Transverse colon (tissue), 4 donors: Measurements from ENCODE around the gene AOX1. TPM values are rescaled to one million over a fixed set of nuclear protein-coding genes. Genes with fewer than 3 reads are reported as not detected.
"Not testable (repeated sequence)": the region's sequence is repeated elsewhere in the genome, so short reads cannot be mapped to it uniquely, and the experiment has no call there.

ENCODE experiments used
- DNase-seq: peaks from one replicate; pipeline ENCODE4 v3.0.0-alpha.2; 2019
- H3K27ac ChIP-seq, 4 donors: fragments of 200-600 bp; sonication (generic); 2 replicates each; pipeline ENCODE4 v1.5.1; 2016 to 2018; ENCODE audit warnings: inconsistent platforms in 4 of 4
- H3K27me3 ChIP-seq: fragments of 200-600 bp; sonication (generic); 2 replicates; pipeline ENCODE4 v1.5.1; 2017; ENCODE audit warnings: inconsistent platforms
- H3K36me3 ChIP-seq, 4 donors: fragments of 200-600 bp; sonication (generic); 2 replicates each; pipeline ENCODE4 v1.5.1; 2017 to 2019; ENCODE audit warnings: inconsistent platforms in 4 of 4
- H3K4me1 ChIP-seq, 4 donors: fragments of 200-600 bp; sonication (generic); 2 replicates each; pipeline ENCODE4 v1.5.1; 2017 to 2020; ENCODE audit warnings: inconsistent platforms in 4 of 4
- H3K4me3 ChIP-seq, 4 donors: fragments of 200-600 bp; sonication (generic); 1 replicate in 1 of 4; 2 replicates in 3 of 4; pipeline versions ENCODE4 v1.5.1 to v1.6.1; 2017 to 2019; ENCODE audit warnings: inconsistent platforms in 4 of 4
- H3K9me3 ChIP-seq, 2 donors: fragments of 200-600 bp; sonication (generic); 2 replicates each; pipeline ENCODE4 v1.5.1; 2017 to 2019; ENCODE audit warnings: inconsistent platforms in 2 of 2
- EP300 ChIP-seq: sonication (generic); formaldehyde crosslinking; IDR thresholded peaks from one replicate; pipeline ENCODE4 v1.6.1; 2017; ENCODE audit warnings: antibody characterized with exemption, low read depth
- POLR2A ChIP-seq: fragments of 450-650 bp; IDR thresholded peaks from one replicate; pipeline ENCODE4 v1.6.1; 2016; ENCODE audit warnings: antibody characterized with exemption, mild to moderate bottlenecking, moderate library complexity
- POLR2AphosphoS5 ChIP-seq, 3 donors: sonication (generic); formaldehyde crosslinking; IDR thresholded peaks; one replicate each; pipeline ENCODE4 v1.6.1; 2016; ENCODE audit warnings: antibody characterized with exemption in 3 of 3
- WGBS, 2 donors: methylation state at CpG; one replicate each; pipeline ENCODE4 v1.1.5; 2018; ENCODE audit warnings: low coverage in 1 of 2; 5-methylcytosine and 5-hydroxymethylcytosine counted together
- in situ Hi-C, 4 donors: fragments of 200-750 bp; cut with MboI; loops; one replicate each; pipeline versions ENCODE4 v1.15.0 to v1.15.1; 2017; ENCODE audit warnings: low sequenced_read_pairs in 3 of 4, low pct_ligation_motif_present in 1 of 4, low pct_unique_long_range_greater_than_20kb in 1 of 4
- intact Hi-C: fragments of 100-400 bp; cut with DNase I; formaldehyde crosslinking; loops from one replicate; pipeline ENCODE4 v1.15.1; 2023; ENCODE audit warnings: low total_unique reads
- total RNA-seq, 4 donors: library from RNA; depleted of rRNA; stranded (reverse); fragments of >200 nt; gene quantifications; one replicate each; pipeline ENCODE4 v1.1.0, GENCODE V29; 2016
- TF ChIP-seq, protein P1 (sequence below), 5 experiments: fragments of 200-600 bp in 3 of 5; fragments of 450-650 bp in 2 of 5; sonication (generic) in 3 of 5; IDR thresholded peaks; 1 replicate in 2 of 5; 2 replicates in 3 of 5; pipeline ENCODE4 v1.5.1; 2016 to 2017; ENCODE audit warnings: antibody characterized with exemption in 5 of 5, inconsistent platforms in 3 of 5, mild to moderate bottlenecking in 2 of 5, moderate library complexity in 1 of 5

Gene AOX1
- total RNA-seq: 10 to 100 TPM; 12.0 to 28.1 (median 19.0) TPM

DNA sequence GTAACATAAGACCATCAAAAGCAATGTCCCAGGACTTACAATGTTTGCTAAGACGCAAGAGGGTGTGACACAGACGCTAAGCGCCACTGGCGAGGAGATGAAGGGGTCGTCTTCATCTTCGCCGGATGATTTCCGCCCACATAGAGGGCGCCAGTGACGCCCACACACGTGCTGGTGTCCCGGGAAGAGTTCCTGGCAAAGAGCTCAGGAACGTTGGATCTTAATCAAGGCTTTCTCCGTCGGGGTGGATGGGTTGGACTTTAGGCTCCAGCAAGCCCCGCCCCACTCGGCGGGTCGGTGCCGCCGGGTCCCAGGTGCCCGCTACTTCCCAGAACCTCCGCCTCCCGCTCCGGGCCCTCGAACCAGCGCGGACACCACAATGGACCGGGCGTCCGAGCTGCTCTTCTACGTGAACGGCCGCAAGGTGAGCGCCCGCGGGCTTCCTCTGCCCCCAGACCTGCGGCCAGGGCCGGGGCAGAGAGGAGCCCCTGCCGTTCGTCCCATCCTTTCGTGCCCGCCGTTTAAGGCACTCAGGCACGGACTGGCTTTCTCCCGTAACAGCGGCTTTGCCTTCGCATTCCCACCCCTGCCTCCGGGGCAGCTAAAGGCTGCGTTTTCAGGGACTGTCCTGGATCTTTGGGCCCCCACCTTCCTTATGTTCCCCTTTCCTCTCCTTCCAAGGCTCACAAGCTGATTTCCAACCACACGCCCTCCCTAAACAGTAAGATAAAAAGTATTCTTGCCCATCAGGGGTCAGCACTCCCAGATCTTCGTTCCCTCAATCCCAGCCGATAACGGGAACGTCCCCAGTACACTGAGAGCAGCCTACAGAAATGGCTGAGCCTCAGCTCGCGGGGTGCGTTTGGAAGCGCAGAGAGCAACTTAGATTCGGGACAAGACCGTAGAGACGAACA lies at the start of gene AOX1:
TSS of gene AOX1 (plus strand) at position 285 of the 914 bp plus-strand sequence. CDS start at position 380, 95 bp downstream.
- Histone ChIP-seq H3K27me3 (no peaks in the 10 kb centered on the region), H3K27ac (peak within 1 kb of the TSS; percentile 55 to 70 (median 63)), H3K9me3 (no peaks in the 10 kb centered on the region), H3K4me1 (peaks cover 0 to 12% (median 10%) of the 10 kb centered on the region in 4 donors), H3K4me3 (peak within 1 kb of the TSS; percentile 18 to 71 (median 42)), H3K36me3 (no peaks in the 10 kb centered on the region)
- TF ChIP-seq, protein P1, sequence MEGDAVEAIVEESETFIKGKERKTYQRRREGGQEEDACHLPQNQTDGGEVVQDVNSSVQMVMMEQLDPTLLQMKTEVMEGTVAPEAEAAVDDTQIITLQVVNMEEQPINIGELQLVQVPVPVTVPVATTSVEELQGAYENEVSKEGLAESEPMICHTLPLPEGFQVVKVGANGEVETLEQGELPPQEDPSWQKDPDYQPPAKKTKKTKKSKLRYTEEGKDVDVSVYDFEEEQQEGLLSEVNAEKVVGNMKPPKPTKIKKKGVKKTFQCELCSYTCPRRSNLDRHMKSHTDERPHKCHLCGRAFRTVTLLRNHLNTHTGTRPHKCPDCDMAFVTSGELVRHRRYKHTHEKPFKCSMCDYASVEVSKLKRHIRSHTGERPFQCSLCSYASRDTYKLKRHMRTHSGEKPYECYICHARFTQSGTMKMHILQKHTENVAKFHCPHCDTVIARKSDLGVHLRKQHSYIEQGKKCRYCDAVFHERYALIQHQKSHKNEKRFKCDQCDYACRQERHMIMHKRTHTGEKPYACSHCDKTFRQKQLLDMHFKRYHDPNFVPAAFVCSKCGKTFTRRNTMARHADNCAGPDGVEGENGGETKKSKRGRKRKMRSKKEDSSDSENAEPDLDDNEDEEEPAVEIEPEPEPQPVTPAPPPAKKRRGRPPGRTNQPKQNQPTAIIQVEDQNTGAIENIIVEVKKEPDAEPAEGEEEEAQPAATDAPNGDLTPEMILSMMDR (IDR thresholded peaks at IDR 0.05): no peak
- TF ChIP-seq POLR2AphosphoS5 (IDR thresholded peaks at IDR 0.05): peak in 2 of 3 donors; percentile 3 to 18
- intact Hi-C loops (loop anchor here (10.0 kb wide), 1 partner anchor 119 kb away; no protein-coding TSS in a partner anchor), in situ Hi-C loops (loop anchor here in 1 of 4 donors (10.0 kb wide), 1 partner anchor 119 kb away; no protein-coding TSS in a partner anchor)
- 29 to 44% methylated on average over 13 to 58 of the region's 62 CpGs for WGBS, 2 donors
- DNase-seq: peak; percentile 47

DNA sequence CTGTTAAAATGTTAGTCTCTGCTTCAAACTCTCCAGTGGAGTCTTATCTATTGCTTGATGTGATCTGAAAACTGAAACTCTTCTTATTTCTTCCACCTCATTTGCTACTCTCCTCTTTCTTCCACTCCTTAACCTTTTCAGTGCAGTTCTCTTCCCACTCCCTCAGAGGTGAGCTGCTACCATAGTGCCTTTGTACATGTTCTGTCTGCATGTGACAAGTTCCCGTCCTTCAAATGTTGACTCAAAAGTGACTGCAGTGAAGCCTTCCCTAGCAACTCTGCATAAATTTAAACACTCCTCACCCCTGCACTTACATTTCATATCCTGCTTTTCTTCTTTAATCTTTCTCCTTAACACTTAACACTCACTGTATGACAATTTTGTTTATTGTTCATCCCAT lies 47.7 kb upstream of the AOX1 start:
- WGBS, 2 donors: 97 to 100% methylated on average over 1 of the region's 1 CpG
- peaks cover 0 to 6% of the 10 kb centered on the region in 2 donors for H3K9me3 ChIP-seq
- H3K27me3 ChIP-seq: no peaks in the 10 kb centered on the region
- intact Hi-C loops (no loop called here), in situ Hi-C loops (no loop called here)
- no peak overlapping the region for H3K4me3 ChIP-seq
- H3K36me3 ChIP-seq: no peaks in the 10 kb centered on the region
- H3K4me1 ChIP-seq: no peaks in the 10 kb centered on the region
- no peak overlapping the region for H3K27ac ChIP-seq
- no peak for DNase-seq
- TF ChIP-seq POLR2A (no peak), POLR2AphosphoS5 (IDR thresholded peaks at IDR 0.05) (no peak), EP300 (no peak)
- TF ChIP-seq, protein P1 (IDR thresholded peaks at IDR 0.05): no peak

DNA sequence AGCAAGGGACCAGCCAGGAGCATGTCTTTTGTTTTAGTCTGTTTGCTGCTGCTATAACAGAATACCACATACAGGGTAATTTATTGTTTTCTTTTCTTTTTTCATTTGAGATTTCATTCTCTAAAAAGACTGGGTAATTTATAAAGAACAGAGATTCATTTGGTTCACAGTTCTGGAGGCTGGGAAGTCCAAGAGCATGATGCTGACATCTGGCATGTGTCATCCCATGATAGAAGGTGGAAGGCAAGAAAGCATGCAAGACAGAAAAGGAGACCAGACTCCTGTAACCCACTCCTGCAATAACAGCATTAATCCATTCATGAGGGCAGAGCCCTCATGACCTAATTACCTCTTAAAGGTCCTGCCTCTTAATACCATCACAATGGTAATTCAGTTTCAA lies 45.0 kb upstream of the AOX1 start:
- Histone ChIP-seq H3K36me3 (no peaks in the 10 kb centered on the region), H3K27ac (no peak overlapping the region), H3K4me3 (no peak overlapping the region), H3K9me3 (peaks cover 0 to 6% of the 10 kb centered on the region in 2 donors), H3K27me3 (no peaks in the 10 kb centered on the region), H3K4me1 (no peaks in the 10 kb centered on the region)
- no peak for DNase-seq
- TF ChIP-seq, protein P1 (IDR thresholded peaks at IDR 0.05): no peak
- TF ChIP-seq POLR2A (no peak), EP300 (no peak), POLR2AphosphoS5 (IDR thresholded peaks at IDR 0.05) (no peak)
- in situ Hi-C loops: no loop called here
- intact Hi-C loops: no loop called here

DNA sequence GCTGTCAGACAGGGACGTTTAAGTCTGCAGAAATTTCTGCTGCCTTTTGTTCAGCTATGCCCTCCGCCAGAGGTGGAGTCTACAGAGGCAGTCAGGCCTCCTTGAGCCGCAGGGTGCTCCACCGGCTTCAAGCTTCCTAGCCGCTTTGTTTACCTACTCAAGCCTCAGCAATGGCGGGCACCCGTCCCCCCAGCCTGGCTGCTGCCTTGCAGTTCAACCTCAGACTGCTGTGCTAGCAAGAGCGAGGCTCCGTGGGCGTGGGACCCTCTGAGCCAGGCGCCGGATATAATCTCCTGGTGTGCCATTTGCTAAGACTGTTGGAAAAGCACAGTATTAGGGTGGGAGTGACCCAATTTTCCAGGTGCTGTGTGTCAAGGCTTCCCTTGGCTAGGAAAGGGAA lies 19.2 kb upstream of the AOX1 start:
- H3K36me3 ChIP-seq, H3K9me3 ChIP-seq, DNase-seq, H3K4me1 ChIP-seq, H3K27me3 ChIP-seq, in situ Hi-C loops, intact Hi-C loops, H3K27ac ChIP-seq, H3K4me3 ChIP-seq: not testable (repeated sequence)
- WGBS, 2 donors: 100% methylated on average over 8 of the region's 12 CpGs; no CpG with 5 or more reads in 1 of the 2 donors
